Fibroblast of pulmonary artery (primary cell): ENCODE data around the gene KIF5C.

ENCODE experiments used
- DNase-seq: peaks from one replicate; pipeline ENCODE4 v3.0.0-alpha.2; 2010; ENCODE audit warnings: low read depth
- H3K4me3 ChIP-seq: replicated peaks from 2 replicates; pipeline ENCODE4 v1.5.1; 2011; ENCODE audit warnings: low read depth, mild to moderate bottlenecking, control low read depth, low read length, moderate library complexity
- CTCF ChIP-seq: IDR thresholded peaks from 2 replicates; pipeline ENCODE4 v1.5.1; 2011; ENCODE audit warnings: mild to moderate bottlenecking, control low read depth, low read length, inconsistent platforms; ENCODE audit errors: missing control alignments

Gene KIF5C

DNA sequence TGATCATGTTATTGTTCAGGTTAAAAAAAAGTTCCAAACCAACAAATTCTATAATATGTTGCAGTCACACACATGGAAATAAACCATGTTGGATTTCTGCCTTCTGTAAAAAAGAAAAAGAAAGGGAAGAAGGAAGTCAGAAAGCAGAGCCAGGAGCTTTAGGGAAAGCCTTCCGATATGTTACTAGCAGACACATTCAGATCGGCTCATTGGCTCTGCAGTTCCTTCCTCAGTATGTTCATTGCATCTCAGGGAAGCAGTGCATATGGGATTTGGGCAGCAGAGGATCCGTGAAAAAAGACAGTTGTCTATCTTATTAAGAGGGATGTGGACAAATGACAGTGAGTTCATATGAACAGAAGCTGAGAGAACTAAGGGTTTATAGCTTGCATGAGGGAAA, 68.1 kb downstream of the KIF5C start:
- no peak overlapping the region for H3K4me3 ChIP-seq
- no peak for DNase-seq
- TF ChIP-seq CTCF = no peak

- TF ChIP-seq CTCF = no peak
- no peak overlapping the region for H3K4me3 ChIP-seq
- no peak for DNase-seq
Measured at GRCh38 chr2:148944536-148944935, 69.5 kb downstream of the KIF5C start.

DNA sequence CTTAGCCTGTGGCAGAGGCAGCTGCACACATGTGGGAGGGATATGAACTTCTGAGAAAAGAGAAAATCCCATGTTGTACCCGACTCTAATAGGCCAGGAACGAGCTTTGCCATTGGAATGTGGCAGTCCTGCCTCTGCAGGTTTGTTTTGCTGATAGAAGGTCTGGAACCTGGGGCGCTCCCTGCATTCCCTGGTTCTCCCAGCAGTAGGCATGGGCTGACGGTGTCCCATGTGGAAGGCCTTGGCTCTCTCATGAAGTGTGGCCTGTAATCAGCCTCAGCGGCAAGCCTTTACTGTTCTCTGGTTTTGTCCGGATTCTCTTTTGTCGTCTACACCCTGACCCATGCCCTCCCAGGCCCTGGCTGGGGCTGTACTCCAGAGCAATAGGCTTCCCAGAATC, 72.3 kb downstream of the KIF5C start:
- no peak for DNase-seq
- no peak for TF ChIP-seq CTCF
- no peak overlapping the region for H3K4me3 ChIP-seq

DNA sequence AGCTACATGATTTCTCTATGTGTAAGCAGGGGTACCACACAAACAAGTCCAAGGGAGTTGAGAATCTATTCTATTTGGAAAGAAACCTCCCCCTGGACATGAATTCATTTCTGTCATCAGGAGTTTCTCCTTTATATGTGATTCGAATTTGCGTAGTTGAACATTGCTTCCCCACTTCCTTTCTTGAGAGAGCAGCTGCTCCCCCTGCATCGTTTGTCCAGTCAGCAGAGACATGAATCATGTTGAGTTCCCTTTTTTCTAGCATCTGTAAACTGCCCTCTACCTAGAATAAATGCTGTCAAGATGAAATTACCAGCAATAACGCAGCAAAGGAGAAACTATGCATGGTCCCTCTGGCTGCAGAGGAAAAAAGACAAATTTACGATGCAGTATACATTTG, 73.8 kb downstream of the KIF5C start:
- no peak overlapping the region for H3K4me3 ChIP-seq
- TF ChIP-seq CTCF = no peak
- DNase-seq = no peak

DNA sequence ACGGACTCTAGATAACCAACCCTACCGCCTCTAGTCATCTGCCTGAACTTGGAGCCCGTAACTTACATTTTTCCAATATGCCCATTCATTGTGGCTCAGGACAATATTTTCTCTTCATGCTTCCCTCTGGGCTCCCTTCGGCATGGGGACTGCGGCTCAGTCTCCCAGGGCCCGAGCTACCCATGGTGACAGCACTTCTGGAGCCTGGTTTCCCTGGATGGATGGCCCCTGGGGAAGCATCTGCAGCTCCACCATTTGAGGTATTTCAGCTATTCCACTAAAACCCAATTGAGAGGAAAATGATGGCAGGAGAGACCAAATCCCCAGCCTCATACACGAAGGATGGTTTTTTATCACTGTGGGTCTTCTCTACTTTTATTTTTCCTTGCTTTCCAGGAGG, 74.3 kb downstream of the KIF5C start:
- DNase-seq = no peak
- H3K4me3 ChIP-seq = no peak overlapping the region
- TF ChIP-seq CTCF = no peak

DNA sequence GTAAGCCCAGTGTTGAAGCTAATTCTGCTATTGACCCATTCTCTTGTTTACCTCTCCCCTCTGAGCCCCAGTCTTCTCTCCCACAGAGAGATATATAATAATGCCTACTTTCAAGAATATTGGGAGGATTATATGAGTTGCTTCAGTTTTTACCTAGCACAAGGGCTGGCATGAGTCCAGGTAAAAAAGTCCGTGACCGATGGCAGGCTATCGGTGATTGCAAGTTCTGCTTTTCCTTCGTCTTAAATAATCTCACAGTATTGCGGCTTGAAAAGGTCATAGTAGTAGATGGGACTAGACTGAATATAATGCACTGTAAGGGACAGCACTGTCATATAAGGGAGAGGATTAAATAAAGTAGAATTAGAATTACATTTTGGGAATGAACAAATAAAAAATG, 77.6 kb downstream of the KIF5C start:
- no peak for DNase-seq
- no peak for TF ChIP-seq CTCF
- H3K4me3 ChIP-seq = no peak overlapping the region

DNA sequence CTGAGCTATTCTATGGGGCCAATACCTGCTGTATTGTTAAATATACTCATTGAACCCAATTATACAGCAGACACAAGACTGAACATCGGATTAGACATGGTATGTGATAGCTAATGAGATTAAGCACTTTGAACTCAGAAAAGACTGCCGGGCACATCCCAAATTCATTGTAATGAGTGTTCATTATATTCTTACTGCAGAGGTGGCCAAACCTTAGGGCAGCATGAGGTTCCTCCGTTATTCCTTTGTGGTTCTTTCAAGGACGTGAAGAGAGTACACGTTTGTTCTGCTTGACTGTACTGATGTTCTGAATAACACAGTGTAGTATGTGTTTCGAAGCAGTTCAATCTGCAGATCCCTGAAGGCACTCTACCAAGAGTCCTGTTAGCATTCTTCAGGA, 78.4 kb downstream of the KIF5C start:
- no peak overlapping the region for H3K4me3 ChIP-seq
- no peak for DNase-seq
- no peak for TF ChIP-seq CTCF
